Liver (tissue), 9 donors: ENCODE measurements around the gene KCNQ1. TPM values are rescaled to one million over a fixed set of nuclear protein-coding genes. Genes with fewer than 3 reads are reported as not detected.

ENCODE experiments used
- DNase-seq: peaks from one replicate; pipeline ENCODE4 v3.0.0-alpha.2; 2017; ENCODE audit warnings: low spot score
- H3K27ac ChIP-seq, 2 donors: one replicate each; pipeline ENCODE4 v1.7.0; 2013; ENCODE audit warnings: inconsistent platforms in 2 of 2, low read length in 2 of 2, control low read depth in 1 of 2, low read depth in 1 of 2, mild to moderate bottlenecking in 1 of 2
- H3K27me3 ChIP-seq, 4 donors: one replicate each; pipeline versions ENCODE4 v1.6.1 to v1.7.0; 2013; ENCODE audit warnings: low read length in 3 of 4, inconsistent platforms in 1 of 4, mild to moderate bottlenecking in 1 of 4, moderate library complexity in 1 of 4; ENCODE audit not compliant: control insufficient read depth in 4 of 4, insufficient read depth in 4 of 4
- H3K36me3 ChIP-seq, 4 donors: one replicate each; pipeline versions ENCODE4 v1.6.1 to v1.7.0; 2013; ENCODE audit warnings: low read length in 3 of 4, mild to moderate bottlenecking in 3 of 4, low read depth in 1 of 4, moderate library complexity in 1 of 4; ENCODE audit not compliant: control insufficient read depth in 4 of 4, insufficient read depth in 3 of 4
- H3K4me1 ChIP-seq, 4 donors: one replicate each; pipeline versions ENCODE4 v1.6.1 to v1.7.0; 2013; ENCODE audit warnings: low read length in 3 of 4, mild to moderate bottlenecking in 3 of 4, moderate library complexity in 1 of 4; ENCODE audit not compliant: control insufficient read depth in 4 of 4, insufficient read depth in 4 of 4
- H3K4me3 ChIP-seq, 3 donors: one replicate each; pipeline versions ENCODE4 v1.6.1 to v1.7.0; 2013; ENCODE audit warnings: low read length in 3 of 3, control low read depth in 1 of 3, low read depth in 1 of 3, mild to moderate bottlenecking in 1 of 3
- H3K9ac ChIP-seq, 2 donors: one replicate each; pipeline ENCODE4 v1.7.0; 2013; ENCODE audit warnings: low read length in 2 of 2, mild to moderate bottlenecking in 2 of 2, moderate library complexity in 2 of 2, control low read depth in 1 of 2, low read depth in 1 of 2
- H3K9me3 ChIP-seq, 4 donors: one replicate each; pipeline versions ENCODE4 v1.6.1 to v1.7.0; 2013; ENCODE audit warnings: low read length in 3 of 4; ENCODE audit not compliant: control insufficient read depth in 4 of 4
- ATF3 ChIP-seq: IDR thresholded peaks from 2 replicates; pipeline ENCODE4 v1.6.1; 2016; ENCODE audit warnings: antibody characterized with exemption
- CTCF ChIP-seq: fragments of 150-350 bp; IDR thresholded peaks from 2 replicates; pipeline ENCODE4 v1.5.1; 2017; ENCODE audit warnings: improper control_type of control experiment, low read depth, low read length; ENCODE audit not compliant: missing input control
- EGR1 ChIP-seq, 2 donors: IDR thresholded peaks; 2 replicates each; pipeline ENCODE4 v1.6.1; 2016 to 2018; ENCODE audit warnings: antibody characterized with exemption in 2 of 2, low read depth in 2 of 2
- FOXA2 ChIP-seq: IDR thresholded peaks from 2 replicates; pipeline ENCODE4 v1.6.1; 2016; ENCODE audit warnings: antibody characterized with exemption
- GABPA ChIP-seq, 2 donors: IDR thresholded peaks in 1 of 2; conservative IDR thresholded peaks in 1 of 2; 2 replicates each; pipeline ENCODE4 v1.6.1; 2016; ENCODE audit warnings: antibody characterized with exemption in 2 of 2, mild to moderate bottlenecking in 1 of 2, moderate library complexity in 1 of 2
- HNF4G ChIP-seq: IDR thresholded peaks from 2 replicates; pipeline ENCODE4 v1.6.1; 2016; ENCODE audit warnings: antibody characterized with exemption
- JUND ChIP-seq, 2 donors: IDR thresholded peaks; 2 replicates each; pipeline ENCODE4 v1.6.1; 2016; ENCODE audit warnings: antibody characterized with exemption in 2 of 2
- NR2F2 ChIP-seq: IDR thresholded peaks from 2 replicates; pipeline ENCODE4 v1.6.1; 2016; ENCODE audit warnings: antibody characterized with exemption
- RAD21 ChIP-seq, 2 donors: IDR thresholded peaks; 2 replicates each; pipeline ENCODE4 v1.6.1; 2016; ENCODE audit warnings: antibody characterized with exemption in 2 of 2, mild to moderate bottlenecking in 2 of 2
- REST ChIP-seq: IDR thresholded peaks from 2 replicates; pipeline ENCODE4 v1.6.1; 2016; ENCODE audit warnings: antibody characterized with exemption, mild to moderate bottlenecking
- RXRA ChIP-seq, 2 donors: IDR thresholded peaks; 2 replicates each; pipeline ENCODE4 v1.6.1; 2017 to 2018; ENCODE audit warnings: antibody characterized with exemption in 2 of 2, mild to moderate bottlenecking in 1 of 2
- SP1 ChIP-seq: IDR thresholded peaks from 2 replicates; pipeline ENCODE4 v1.6.1; 2018; ENCODE audit warnings: antibody characterized with exemption, mild to moderate bottlenecking
- TAF1 ChIP-seq: conservative IDR thresholded peaks from 2 replicates; pipeline ENCODE4 v1.6.1; 2016; ENCODE audit warnings: antibody characterized with exemption, mild to moderate bottlenecking
- YY1 ChIP-seq: IDR thresholded peaks from 2 replicates; pipeline ENCODE4 v1.6.1; 2016; ENCODE audit warnings: antibody characterized with exemption, mild to moderate bottlenecking
- ZBTB33 ChIP-seq: IDR thresholded peaks from 2 replicates; pipeline ENCODE4 v1.6.1; 2016; ENCODE audit warnings: antibody characterized with exemption
- WGBS: extraction: QIAGEN DNeasy Blood & Tissue Kit; methylation state at CpG from one replicate; pipeline ENCODE4 v1.1.7; 2013; 5-methylcytosine and 5-hydroxymethylcytosine counted together
- polyA plus RNA-seq, 2 donors: library from polyadenylated mRNA; stranded (reverse) in 1 of 2; unstranded in 1 of 2; fragments of 200-250 nt in 1 of 2; fragments of >200 nt in 1 of 2; fragmentation: Nextera tagmentation in 1 of 2; extraction: Ambion mirVana in 1 of 2; gene quantifications; one replicate each; pipeline versions ENCODE4 v1.2.1 to v1.2.3, GENCODE V29; 2013 to 2015
- total RNA-seq, 2 donors: library from RNA; depleted of rRNA; stranded (reverse); fragments of >200 nt; gene quantifications; one replicate each; pipeline ENCODE4 v1.2.3, GENCODE V29; 2014
- donor health status: healthy.
- donor health status: healthy.
- donor health status: healthy.
- donor health status: healthy.
- donor health status: healthy.

KCNQ1 gene
- total and polyA plus RNA-seq, 4 donors = 0.31 to 2.2 (median 1.5) TPM

GRCh38 chr11:2862395-2863275, 417.8 kb downstream of the KCNQ1 start:
- H3K27me3 ChIP-seq = peaks cover 0 to 2% (median 0%) of the 10 kb centered on the region in 4 donors
- no peak overlapping the region for H3K27ac ChIP-seq

GRCh38 chr11:2863276-2863618, 418.4 kb downstream of the KCNQ1 start:
- Histone ChIP-seq H3K4me1 (peaks cover 0 to 7% (median 1%) of the 10 kb centered on the region in 4 donors), H3K27me3 (peaks cover 0 to 2% (median 0%) of the 10 kb centered on the region in 4 donors), H3K4me3 (no peak overlapping the region), H3K9me3 (peaks cover 0 to 2% (median 0%) of the 10 kb centered on the region in 4 donors), H3K36me3 (no peaks in the 10 kb centered on the region), H3K27ac (no peak overlapping the region), H3K9ac (no peak overlapping the region)
- 72% methylated on average over 13 of the region's 13 CpGs for WGBS
- no peak for DNase-seq
- TF ChIP-seq ZBTB33 = no peak
- no peak for TF ChIP-seq EGR1 (IDR thresholded peaks at IDR 0.05; ENCODE audit: low read depth in 2 of 2)
- TF ChIP-seq NR2F2 = no peak
- TF ChIP-seq RXRA (IDR thresholded peaks at IDR 0.05) = no peak
- TF ChIP-seq GABPA (IDR thresholded peaks at IDR 0.05 in 1 of 2, conservative IDR thresholded peaks at IDR 0.05 in 1 of 2) = no peak
- TF ChIP-seq CTCF = no peak
- no peak for TF ChIP-seq HNF4G
- TF ChIP-seq RAD21 (IDR thresholded peaks at IDR 0.05) = no peak
- TF ChIP-seq TAF1 = no peak
- no peak for TF ChIP-seq ATF3
- TF ChIP-seq JUND (IDR thresholded peaks at IDR 0.05) = no peak
- TF ChIP-seq REST = no peak

More at GRCh38 chr11:2862395-2863275, 417.8 kb downstream of the KCNQ1 start:
- Histone ChIP-seq H3K4me1 (peaks cover 0 to 7% (median 1%) of the 10 kb centered on the region in 4 donors), H3K9ac (no peak overlapping the region), H3K4me3 (peak overlapping the region in 1 of 3 donors; percentile 32), H3K9me3 (peaks cover 0 to 2% (median 0%) of the 10 kb centered on the region in 4 donors), H3K36me3 (no peaks in the 10 kb centered on the region)
- TF ChIP-seq HNF4G (no peak), GABPA (IDR thresholded peaks at IDR 0.05 in 1 of 2, conservative IDR thresholded peaks at IDR 0.05 in 1 of 2) (no peak), REST (no peak), SP1 (no peak), RXRA (IDR thresholded peaks at IDR 0.05) (no peak), YY1 (no peak), EGR1 (IDR thresholded peaks at IDR 0.05; ENCODE audit: low read depth in 2 of 2) (no peak), FOXA2 (no peak), NR2F2 (no peak), RAD21 (IDR thresholded peaks at IDR 0.05) (no peak)
- 7% methylated on average over 96 of the region's 96 CpGs for WGBS
- DNase-seq = no peak
